ENCODE results near the gene OR13C2.
"Not testable (repeated sequence)": the region's sequence is repeated elsewhere in the genome, so short reads cannot be mapped to it uniquely, and the experiment has no call there.

The OR13C2 gene

GRCh38 chr9:104605527-104605926, at the start of gene OR13C2:
Gene OR13C2, minus strand, starts transcription at chr9:104605627. Its CDS starts 0 bp downstream, at chr9:104605627.
- not testable (repeated sequence) for H4K20me1 ChIP-seq (ENCODE audit: insufficient read depth); H3K9ac ChIP-seq; H3K36me3 ChIP-seq (ENCODE audit: insufficient read depth); H3K4me3 ChIP-seq (IDR thresholded peaks at IDR 0.05; ENCODE audit: insufficient read depth, low read depth, low read length); H3K27ac ChIP-seq; H3K4me2 ChIP-seq; H2AFZ ChIP-seq (ENCODE audit: low read depth); H3K27me3 ChIP-seq (ENCODE audit: insufficient read depth, low read depth); H3K79me2 ChIP-seq (ENCODE audit: insufficient read depth, low read depth); H3K4me1 ChIP-seq (ENCODE audit: low read depth, poor library complexity, severe bottlenecking)

GRCh38 chr9:104635456-104635855, 30.0 kb upstream of the OR13C2 start:
- Histone ChIP-seq H3K4me2 (no peak overlapping the region), H3K4me3 (IDR thresholded peaks at IDR 0.05; ENCODE audit: insufficient read depth, low read depth, low read length) (no peak overlapping the region), H3K27me3 (ENCODE audit: insufficient read depth, low read depth) (no peaks in the 10 kb centered on the region), H3K36me3 (ENCODE audit: insufficient read depth) (no peaks in the 10 kb centered on the region), H4K20me1 (ENCODE audit: insufficient read depth) (no peaks in the 10 kb centered on the region), H3K79me2 (ENCODE audit: insufficient read depth, low read depth) (no peaks in the 10 kb centered on the region), H3K4me1 (ENCODE audit: low read depth, poor library complexity, severe bottlenecking) (no peaks in the 10 kb centered on the region), H3K9ac (no peak overlapping the region), H2AFZ (ENCODE audit: low read depth) (no peak overlapping the region), H3K27ac (no peak overlapping the region)
- no peak for TF ChIP-seq CTCF (conservative IDR thresholded peaks at IDR 0.05; ENCODE audit: low read depth, low read length)

- H3K27me3 ChIP-seq (ENCODE audit: insufficient read depth, low read depth), result no peaks in the 10 kb centered on the region
Observed at GRCh38 chr9:104633976-104634520, 28.6 kb upstream of the OR13C2 start.

GRCh38 chr9:104625964-104626363, 20.5 kb upstream of the OR13C2 start:
- not testable (repeated sequence) for H3K27me3 ChIP-seq (ENCODE audit: insufficient read depth, low read depth); H2AFZ ChIP-seq (ENCODE audit: low read depth); H3K4me3 ChIP-seq (IDR thresholded peaks at IDR 0.05; ENCODE audit: insufficient read depth, low read depth, low read length); H3K4me2 ChIP-seq; H3K79me2 ChIP-seq (ENCODE audit: insufficient read depth, low read depth); H3K36me3 ChIP-seq (ENCODE audit: insufficient read depth); H3K4me1 ChIP-seq (ENCODE audit: low read depth, poor library complexity, severe bottlenecking); H4K20me1 ChIP-seq (ENCODE audit: insufficient read depth); H3K27ac ChIP-seq; H3K9ac ChIP-seq

More at GRCh38 chr9:104633976-104634520, 28.6 kb upstream of the OR13C2 start:
- Histone ChIP-seq H3K27ac (no peak overlapping the region), H3K36me3 (ENCODE audit: insufficient read depth) (no peaks in the 10 kb centered on the region), H3K4me2 (no peak overlapping the region), H4K20me1 (ENCODE audit: insufficient read depth) (no peaks in the 10 kb centered on the region), H3K4me1 (ENCODE audit: low read depth, poor library complexity, severe bottlenecking) (no peaks in the 10 kb centered on the region), H3K79me2 (ENCODE audit: insufficient read depth, low read depth) (no peaks in the 10 kb centered on the region), H3K4me3 (IDR thresholded peaks at IDR 0.05; ENCODE audit: insufficient read depth, low read depth, low read length) (no peak overlapping the region), H3K9ac (no peak overlapping the region), H2AFZ (ENCODE audit: low read depth) (no peak overlapping the region)
- TF ChIP-seq CTCF (conservative IDR thresholded peaks at IDR 0.05; ENCODE audit: low read depth, low read length), result no peak

- Histone ChIP-seq H3K79me2 (ENCODE audit: insufficient read depth, low read depth) (no peaks in the 10 kb centered on the region), H3K4me3 (IDR thresholded peaks at IDR 0.05; ENCODE audit: insufficient read depth, low read depth, low read length) (no peak within 1 kb of the TSS), H3K27me3 (ENCODE audit: insufficient read depth, low read depth) (no peaks in the 10 kb centered on the region), H3K9ac (no peak within 1 kb of the TSS), H3K4me1 (ENCODE audit: low read depth, poor library complexity, severe bottlenecking) (no peaks in the 10 kb centered on the region), H2AFZ (ENCODE audit: low read depth) (no peak within 1 kb of the TSS), H3K4me2 (no peak within 1 kb of the TSS), H3K27ac (no peak within 1 kb of the TSS), H4K20me1 (ENCODE audit: insufficient read depth) (no peaks in the 10 kb centered on the region), H3K36me3 (ENCODE audit: insufficient read depth) (no peaks in the 10 kb centered on the region)
- TF ChIP-seq CTCF (conservative IDR thresholded peaks at IDR 0.05; ENCODE audit: low read depth, low read length), result no peak
Observed at GRCh38 chr9:104618104-104618503, 12.7 kb upstream of the OR13C2 start, which contains the start of gene OR13C9. Gene OR13C9, minus strand, starts transcription at chr9:104618204. Its CDS starts 0 bp downstream, at chr9:104618204.
